ENCODE data around the gene BAZ1B. TPM values are rescaled to one million over a fixed set of nuclear protein-coding genes. Genes with fewer than 3 reads are reported as not detected.

The BAZ1B gene
- total and polyA plus RNA-seq, 9 of the 15 experiments (the other 6 are each of a cell fraction or from before 2014, with no cell fraction given) = 15.0 to 134 (median 79.5) TPM

GRCh38 chr7:73522105-73522872, at the start of gene BAZ1B (continued):
- no peak for TF ChIP-seq BRF2 (IDR thresholded peaks at IDR 0.05; ENCODE audit: borderline replicate concordance, insufficient read depth, insufficient read length)
- TF ChIP-seq RHOXF2B (CRISPR knock-in tag; conservative IDR thresholded peaks at IDR 0.05) = no peak
- peak; percentile 77; the same call in 1 of the 2 replicates for TF ChIP-seq PML (IDR thresholded peaks at IDR 0.05; ENCODE audit: low read length)
- TF ChIP-seq POLR2G (IDR thresholded peaks at IDR 0.05; ENCODE audit: low read depth, low read length) = peak; percentile 93
- TF ChIP-seq ZNF232 (CRISPR knock-in tag; IDR thresholded peaks at IDR 0.05) = no peak
- TF ChIP-seq NELFE (IDR thresholded peaks at IDR 0.05; ENCODE audit: insufficient read depth, insufficient read length) = no peak
- TF ChIP-seq DLX4 (CRISPR knock-in tag; IDR thresholded peaks at IDR 0.05) = no peak
- no peak for TF ChIP-seq RBM34 (IDR thresholded peaks at IDR 0.05; ENCODE audit: borderline replicate concordance, insufficient read depth, low read length)
- peak; percentile 70 for TF ChIP-seq RNF2 (IDR thresholded peaks at IDR 0.05)
- TF ChIP-seq RBM22 (IDR thresholded peaks at IDR 0.05; ENCODE audit: low read depth, low read length, poor library complexity, severe bottlenecking) = peak; percentile 64
- TF ChIP-seq TAL1 (IDR thresholded peaks at IDR 0.05) = no peak
- TF ChIP-seq, protein P1, sequence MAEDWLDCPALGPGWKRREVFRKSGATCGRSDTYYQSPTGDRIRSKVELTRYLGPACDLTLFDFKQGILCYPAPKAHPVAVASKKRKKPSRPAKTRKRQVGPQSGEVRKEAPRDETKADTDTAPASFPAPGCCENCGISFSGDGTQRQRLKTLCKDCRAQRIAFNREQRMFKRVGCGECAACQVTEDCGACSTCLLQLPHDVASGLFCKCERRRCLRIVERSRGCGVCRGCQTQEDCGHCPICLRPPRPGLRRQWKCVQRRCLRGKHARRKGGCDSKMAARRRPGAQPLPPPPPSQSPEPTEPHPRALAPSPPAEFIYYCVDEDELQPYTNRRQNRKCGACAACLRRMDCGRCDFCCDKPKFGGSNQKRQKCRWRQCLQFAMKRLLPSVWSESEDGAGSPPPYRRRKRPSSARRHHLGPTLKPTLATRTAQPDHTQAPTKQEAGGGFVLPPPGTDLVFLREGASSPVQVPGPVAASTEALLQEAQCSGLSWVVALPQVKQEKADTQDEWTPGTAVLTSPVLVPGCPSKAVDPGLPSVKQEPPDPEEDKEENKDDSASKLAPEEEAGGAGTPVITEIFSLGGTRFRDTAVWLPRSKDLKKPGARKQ (CRISPR knock-in tag; IDR thresholded peaks at IDR 0.05) = no peak
- TF ChIP-seq KLF13 (tag; IDR thresholded peaks at IDR 0.05; ENCODE audit: borderline replicate concordance, low read depth) = peak; percentile 77; the same call in 1 of the 2 replicates
- no peak for TF ChIP-seq NCOA2 (IDR thresholded peaks at IDR 0.05; ENCODE audit: partially characterized antibody in 2 of 2)
- TF ChIP-seq, protein P2, sequence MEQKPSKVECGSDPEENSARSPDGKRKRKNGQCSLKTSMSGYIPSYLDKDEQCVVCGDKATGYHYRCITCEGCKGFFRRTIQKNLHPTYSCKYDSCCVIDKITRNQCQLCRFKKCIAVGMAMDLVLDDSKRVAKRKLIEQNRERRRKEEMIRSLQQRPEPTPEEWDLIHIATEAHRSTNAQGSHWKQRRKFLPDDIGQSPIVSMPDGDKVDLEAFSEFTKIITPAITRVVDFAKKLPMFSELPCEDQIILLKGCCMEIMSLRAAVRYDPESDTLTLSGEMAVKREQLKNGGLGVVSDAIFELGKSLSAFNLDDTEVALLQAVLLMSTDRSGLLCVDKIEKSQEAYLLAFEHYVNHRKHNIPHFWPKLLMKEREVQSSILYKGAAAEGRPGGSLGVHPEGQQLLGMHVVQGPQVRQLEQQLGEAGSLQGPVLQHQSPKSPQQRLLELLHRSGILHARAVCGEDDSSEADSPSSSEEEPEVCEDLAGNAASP (IDR thresholded peaks at IDR 0.05) = no peak
- TF ChIP-seq ZBTB26 (CRISPR knock-in tag; IDR thresholded peaks at IDR 0.05) = no peak
- no peak for TF ChIP-seq SAFB (IDR thresholded peaks at IDR 0.05; ENCODE audit: borderline replicate concordance, low read depth, low read length)
- TF ChIP-seq CBX8 (IDR thresholded peaks at IDR 0.05; ENCODE audit: borderline replicate concordance, extremely low read depth, low read depth, low read length, poor library complexity, severe bottlenecking) = no peak
- TF ChIP-seq MIER1 (IDR thresholded peaks at IDR 0.05; ENCODE audit: low read depth) = no peak
- no peak for TF ChIP-seq BACH1 (tag; IDR thresholded peaks at IDR 0.05)
